HepG2 (cell line): ENCODE measurements around the gene MTFR1L. TPM values are rescaled to one million over a fixed set of nuclear protein-coding genes. Genes with fewer than 3 reads are reported as not detected.

ENCODE experiments used
- ARID3A ChIP-seq: IDR thresholded peaks from 2 replicates; pipeline ENCODE4 v1.6.1; 2012; ENCODE audit warnings: low read depth, low read length, improper control_type of control experiment
- CEBPB ChIP-seq: IDR thresholded peaks from 2 replicates; pipeline ENCODE4 v1.6.1; 2011; ENCODE audit warnings: low read depth, low read length, improper control_type of control experiment, borderline replicate concordance
- CENPBD1 ChIP-seq: sonication (generic); formaldehyde crosslinking; IDR thresholded peaks from 2 replicates; pipeline ENCODE4 v1.8.0; 2022; ENCODE audit warnings: missing genetic modification reagents, low read depth, mild to moderate bottlenecking, borderline replicate concordance
- GTF3A ChIP-seq: sonication (generic); formaldehyde crosslinking; conservative IDR thresholded peaks from 2 replicates; pipeline ENCODE4 v1.4.0; 2020; ENCODE audit warnings: mild to moderate bottlenecking, missing genetic modification reagents
- HMGA1 ChIP-seq: sonication (generic); formaldehyde crosslinking; conservative IDR thresholded peaks from 2 replicates; pipeline ENCODE4 v1.4.0; 2020; ENCODE audit warnings: missing genetic modification reagents
- JUN ChIP-seq: sonication (generic); formaldehyde crosslinking; IDR thresholded peaks from 2 replicates; pipeline ENCODE4 v1.4.0; 2020; ENCODE audit warnings: mild to moderate bottlenecking, missing genetic modification reagents
- KDM5A ChIP-seq: fragments of 200-600 bp; sonication (generic); IDR thresholded peaks from 2 replicates; pipeline ENCODE4 v1.7.0; 2018; ENCODE audit warnings: antibody characterized with exemption, mild to moderate bottlenecking, low read length, borderline replicate concordance
- KLF15 ChIP-seq: sonication (generic); formaldehyde crosslinking; IDR thresholded peaks from 2 replicates; pipeline ENCODE4 v1.8.1; 2023; ENCODE audit warnings: borderline replicate concordance, mild to moderate bottlenecking, inconsistent platforms, missing genetic modification reagents, mixed read lengths
- PITX1 ChIP-seq: sonication (generic); formaldehyde crosslinking; IDR thresholded peaks from 2 replicates; pipeline ENCODE4 v1.5.1; 2020; ENCODE audit warnings: mild to moderate bottlenecking, missing genetic modification reagents
- SRSF1 ChIP-seq: fragments of 200-400 bp; formaldehyde crosslinking; optimal IDR thresholded peaks from 2 replicates; pipeline ENCODE3; 2017; ENCODE audit warnings: mild to moderate bottlenecking, low read depth, low read length, moderate library complexity
- THAP7 ChIP-seq: sonication (generic); formaldehyde crosslinking; IDR thresholded peaks from 2 replicates; pipeline ENCODE4 v1.8.1; 2023; ENCODE audit warnings: mild to moderate bottlenecking, missing genetic modification reagents
- ZBTB21 ChIP-seq: sonication (generic); formaldehyde crosslinking; IDR thresholded peaks from 2 replicates; pipeline ENCODE4 v1.4.0; 2020; ENCODE audit warnings: missing genetic modification reagents
- ZBTB38 ChIP-seq: sonication (generic); formaldehyde crosslinking; IDR thresholded peaks from 2 replicates; pipeline ENCODE4 v1.5.1; 2020; ENCODE audit warnings: mild to moderate bottlenecking, missing genetic modification reagents
- ZFP41 ChIP-seq: sonication (generic); formaldehyde crosslinking; IDR thresholded peaks from 2 replicates; pipeline ENCODE4 v1.4.0; 2020; ENCODE audit warnings: mild to moderate bottlenecking, missing genetic modification reagents, borderline replicate concordance
- ZMAT3 ChIP-seq: sonication (generic); formaldehyde crosslinking; conservative IDR thresholded peaks from 2 replicates; pipeline ENCODE4 v1.7.0; 2021; ENCODE audit warnings: missing genetic modification reagents
- ZNF235 ChIP-seq: sonication (generic); formaldehyde crosslinking; IDR thresholded peaks from 2 replicates; pipeline ENCODE4 v1.8.1; 2023; ENCODE audit warnings: mild to moderate bottlenecking, missing genetic modification reagents, borderline replicate concordance
- ZNF275 ChIP-seq: sonication (generic); formaldehyde crosslinking; IDR thresholded peaks from 2 replicates; pipeline ENCODE4 v1.8.0; 2022; ENCODE audit warnings: missing genetic modification reagents, mild to moderate bottlenecking, inconsistent platforms, borderline replicate concordance
- ZNF296 ChIP-seq: sonication (generic); formaldehyde crosslinking; conservative IDR thresholded peaks from 2 replicates; pipeline ENCODE4 v1.5.0; 2020; ENCODE audit warnings: mild to moderate bottlenecking, missing genetic modification reagents
- ZNF362 ChIP-seq: sonication (generic); formaldehyde crosslinking; IDR thresholded peaks from 2 replicates; pipeline ENCODE4 v1.4.0; 2020; ENCODE audit warnings: missing genetic modification reagents, mild to moderate bottlenecking, borderline replicate concordance
- ZNF414 ChIP-seq: sonication (generic); formaldehyde crosslinking; IDR thresholded peaks from 2 replicates; pipeline ENCODE4 v1.5.0; 2020; ENCODE audit warnings: missing genetic modification reagents
- ZNF530 ChIP-seq: sonication (generic); formaldehyde crosslinking; IDR thresholded peaks from 2 replicates; pipeline ENCODE4 v1.5.0; 2020; ENCODE audit warnings: low read depth, mild to moderate bottlenecking, missing genetic modification reagents
- ZNF747 ChIP-seq: sonication (generic); formaldehyde crosslinking; IDR thresholded peaks from 2 replicates; pipeline ENCODE4 v1.8.1; 2023; ENCODE audit warnings: missing genetic modification reagents, mild to moderate bottlenecking, borderline replicate concordance
- ZNF749 ChIP-seq: sonication (generic); formaldehyde crosslinking; IDR thresholded peaks from 2 replicates; pipeline ENCODE4 v1.8.0; 2022; ENCODE audit warnings: mild to moderate bottlenecking, missing genetic modification reagents, moderate library complexity, borderline replicate concordance
- polyA plus RNA-seq, 8 experiments: library from polyadenylated mRNA; depleted of rRNA in 3 of 8; stranded (reverse) in 7 of 8; unstranded in 1 of 8; fragments of >200 nt; fragmentation: Illumina TruSeq in 4 of 8; extraction: Trizol in 4 of 8; gene quantifications; 2 replicates each; pipeline versions ENCODE4 v1.2.1 to v1.2.3, GENCODE V29; 2011 to 2016; ENCODE audit warnings: low read depth in 4 of 8, missing spikeins in 1 of 8, mixed read lengths in 1 of 8; ENCODE audit not compliant: insufficient read depth in 1 of 8
- total RNA-seq, 5 experiments: library from RNA; depleted of rRNA; stranded (reverse); fragments of >200 nt; fragmentation: Illumina TruSeq; extraction: Trizol; gene quantifications; 2 replicates each; pipeline ENCODE4 v1.2.3, GENCODE V29; 2016; ENCODE audit warnings: low read depth in 1 of 5

Gene MTFR1L
- total and polyA plus RNA-seq, 2 of the 13 experiments (the other 11 are each of a cell fraction or from before 2014, with no cell fraction given), result 38.0 to 55.7 TPM

- TF ChIP-seq CENPBD1 (no peak), HMGA1 (CRISPR knock-in tag) (no peak), ZNF235 (no peak), JUN (CRISPR knock-in tag) (no peak), KDM5A (no peak), THAP7 (CRISPR knock-in tag) (no peak), ZBTB21 (CRISPR knock-in tag) (no peak), ZNF414 (CRISPR knock-in tag) (peak; percentile 84; the same call in 1 of the 2 replicates), ZNF747 (CRISPR knock-in tag) (peak; percentile 68; the same call in 1 of the 2 replicates), CEBPB (no peak), KLF15 (peak; percentile 70; the same call in 1 of the 2 replicates), ZMAT3 (CRISPR knock-in tag) (0 out of 2 replicates have a peak, but pooled peaks have one; percentile 47), SRSF1 (peak; percentile 71), GTF3A (CRISPR knock-in tag) (0 out of 2 replicates have a peak, but pooled peaks have one; percentile 42), ZNF530 (CRISPR knock-in tag) (no peak), ZNF749 (CRISPR knock-in tag) (peak; percentile 86; the same call in 1 of the 2 replicates), ZNF362 (CRISPR knock-in tag) (0 out of 2 replicates have a peak, but pooled peaks have one; percentile 15), ZBTB38 (peak; percentile 66), PITX1 (CRISPR knock-in tag) (peak; percentile 49; the same call in 1 of the 2 replicates), ZNF296 (CRISPR knock-in tag) (no peak; the same call in 1 of the 2 replicates), ZFP41 (no peak), ZNF275 (no peak), ARID3A (no peak)
Measured at GRCh38 chr1:25819491-25820246, at the start of gene MTFR1L (continued).
